Body of pancreas (tissue), 4 donors: ENCODE results near the gene ZSCAN5C.

Experiments used
- POLR2A ChIP-seq, 3 donors: fragments of 450-650 bp; IDR thresholded peaks; one replicate each; pipeline ENCODE4 v1.6.1; 2016; ENCODE audit warnings: antibody characterized with exemption in 3 of 3, mild to moderate bottlenecking in 2 of 3
- TF ChIP-seq, protein P1 (sequence below), 7 experiments: fragments of 450-650 bp in 4 of 7; fragments of 200-600 bp in 3 of 7; sonication (generic) in 3 of 7; IDR thresholded peaks; one replicate each; pipeline ENCODE4 v1.5.1; 2016 to 2019; ENCODE audit warnings: antibody characterized with exemption in 7 of 7

DNA sequence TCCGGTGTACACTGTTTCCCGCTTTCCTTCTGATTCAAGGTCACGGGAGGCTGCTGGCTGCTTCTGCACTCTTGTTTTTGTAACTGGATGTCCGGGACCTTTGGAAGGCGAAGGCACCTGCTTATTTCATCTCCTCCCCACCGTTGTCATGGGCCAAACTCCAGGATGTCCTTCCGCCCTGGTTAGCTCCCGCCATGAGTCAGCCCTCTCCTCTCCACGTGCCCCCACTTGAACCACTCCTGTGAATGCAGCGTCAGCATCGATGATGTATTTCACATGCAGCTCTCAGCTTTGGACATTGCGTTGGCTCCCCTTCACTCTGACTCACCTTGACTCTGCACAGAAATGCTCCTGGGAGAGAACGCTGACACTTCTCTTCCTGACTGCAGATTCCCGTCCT is 31.8 kb upstream of the ZSCAN5C start:
- TF ChIP-seq, protein P1, sequence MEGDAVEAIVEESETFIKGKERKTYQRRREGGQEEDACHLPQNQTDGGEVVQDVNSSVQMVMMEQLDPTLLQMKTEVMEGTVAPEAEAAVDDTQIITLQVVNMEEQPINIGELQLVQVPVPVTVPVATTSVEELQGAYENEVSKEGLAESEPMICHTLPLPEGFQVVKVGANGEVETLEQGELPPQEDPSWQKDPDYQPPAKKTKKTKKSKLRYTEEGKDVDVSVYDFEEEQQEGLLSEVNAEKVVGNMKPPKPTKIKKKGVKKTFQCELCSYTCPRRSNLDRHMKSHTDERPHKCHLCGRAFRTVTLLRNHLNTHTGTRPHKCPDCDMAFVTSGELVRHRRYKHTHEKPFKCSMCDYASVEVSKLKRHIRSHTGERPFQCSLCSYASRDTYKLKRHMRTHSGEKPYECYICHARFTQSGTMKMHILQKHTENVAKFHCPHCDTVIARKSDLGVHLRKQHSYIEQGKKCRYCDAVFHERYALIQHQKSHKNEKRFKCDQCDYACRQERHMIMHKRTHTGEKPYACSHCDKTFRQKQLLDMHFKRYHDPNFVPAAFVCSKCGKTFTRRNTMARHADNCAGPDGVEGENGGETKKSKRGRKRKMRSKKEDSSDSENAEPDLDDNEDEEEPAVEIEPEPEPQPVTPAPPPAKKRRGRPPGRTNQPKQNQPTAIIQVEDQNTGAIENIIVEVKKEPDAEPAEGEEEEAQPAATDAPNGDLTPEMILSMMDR (IDR thresholded peaks at IDR 0.05), result no peak
- no peak for TF ChIP-seq POLR2A (IDR thresholded peaks at IDR 0.05)
